RWPE2 (cell line): ENCODE data around the gene CLTCL1.

Experiments
- ATAC-seq: fragments of 200-7000 bp; cut with Tn5 transposase; 3 replicates; pipeline ENCODE4 v1.9.1; 2021; ENCODE audit warnings: low read depth
- DNase-seq: peaks from one replicate; pipeline ENCODE4 v3.0.0-alpha.2; 2020; ENCODE audit warnings: low spot score
- H3K27ac ChIP-seq: fragments of 450-650 bp; 2 replicates; pipeline ENCODE4 v1.5.1; 2017; ENCODE audit warnings: mild to moderate bottlenecking; ENCODE audit not compliant: poor library complexity, severe bottlenecking
- H3K27me3 ChIP-seq: fragments of 250-450 bp; sonication (Bioruptor Pico); 2 replicates; pipeline ENCODE4 v1.5.1; 2021; ENCODE audit warnings: mild to moderate bottlenecking, moderate library complexity; ENCODE audit not compliant: insufficient read depth, poor library complexity, severe bottlenecking
- H3K36me3 ChIP-seq: fragments of 250-450 bp; sonication (Bioruptor Pico); 2 replicates; pipeline ENCODE4 v1.5.1; 2020; ENCODE audit warnings: low read depth, mild to moderate bottlenecking, moderate library complexity
- H3K4me1 ChIP-seq: fragments of 250-450 bp; sonication (Bioruptor Pico); 2 replicates; pipeline ENCODE4 v1.5.1; 2021; ENCODE audit warnings: mild to moderate bottlenecking, moderate library complexity; ENCODE audit not compliant: insufficient read depth, poor library complexity, severe bottlenecking
- H3K4me3 ChIP-seq: fragments of 250-450 bp; sonication (Bioruptor Pico); 2 replicates; pipeline ENCODE4 v1.5.1; 2021; ENCODE audit warnings: mild to moderate bottlenecking, moderate library complexity; ENCODE audit not compliant: severe bottlenecking
- H3K9me3 ChIP-seq: fragments of 250-450 bp; sonication (Bioruptor Pico); 2 replicates; pipeline ENCODE4 v1.5.1; 2021; ENCODE audit warnings: mild to moderate bottlenecking, moderate library complexity; ENCODE audit not compliant: severe bottlenecking
- CTCF ChIP-seq: fragments of 450-650 bp; IDR thresholded peaks from one replicate; pipeline ENCODE4 v1.5.1; 2017; ENCODE audit warnings: mild to moderate bottlenecking, moderate library complexity; ENCODE audit not compliant: poor library complexity, severe bottlenecking

CLTCL1 gene

GRCh38 chr22:19253143-19253542 lies 38.4 kb downstream of the CLTCL1 start:
- DNase-seq (no peak), ATAC-seq (no peak)
- Histone ChIP-seq H3K4me3 (no peak overlapping the region), H3K27me3 (no peaks in the 10 kb centered on the region), H3K27ac (no peak overlapping the region), H3K4me1 (no peaks in the 10 kb centered on the region), H3K9me3 (no peaks in the 10 kb centered on the region), H3K36me3 (peaks cover 7% of the 10 kb centered on the region)
- no peak for TF ChIP-seq CTCF

- H3K4me1 ChIP-seq = no peaks in the 10 kb centered on the region
- H3K4me3 ChIP-seq = no peak overlapping the region
- no peaks in the 10 kb centered on the region for H3K27me3 ChIP-seq
- no peaks in the 10 kb centered on the region for H3K9me3 ChIP-seq
- no peak for DNase-seq
- peaks cover 8% of the 10 kb centered on the region for H3K36me3 ChIP-seq
- no peak for ATAC-seq
- no peak overlapping the region for H3K27ac ChIP-seq
- TF ChIP-seq CTCF = no peak
Observed at GRCh38 chr22:19244600-19245352, 46.7 kb downstream of the CLTCL1 start.

GRCh38 chr22:19242699-19243098 lies 48.8 kb downstream of the CLTCL1 start:
- no peaks in the 10 kb centered on the region for H3K9me3 ChIP-seq
- H3K27ac ChIP-seq = no peak overlapping the region
- H3K4me1 ChIP-seq = no peaks in the 10 kb centered on the region
- DNase-seq = no peak
- no peaks in the 10 kb centered on the region for H3K27me3 ChIP-seq
- no peak for ATAC-seq
- no peak for TF ChIP-seq CTCF
- peaks cover 12% of the 10 kb centered on the region for H3K36me3 ChIP-seq
- H3K4me3 ChIP-seq = no peak overlapping the region

- ATAC-seq (no peak), DNase-seq (no peak)
- Histone ChIP-seq H3K27me3 (no peaks in the 10 kb centered on the region), H3K36me3 (peaks cover 15% of the 10 kb centered on the region), H3K4me1 (no peaks in the 10 kb centered on the region), H3K9me3 (no peaks in the 10 kb centered on the region), H3K27ac (no peak overlapping the region), H3K4me3 (no peak overlapping the region)
- no peak for TF ChIP-seq CTCF
Observed at GRCh38 chr22:19241593-19241906, 50.0 kb downstream of the CLTCL1 start.

GRCh38 chr22:19240813-19241592 lies 50.5 kb downstream of the CLTCL1 start:
- DNase-seq (no peak), ATAC-seq (no peak)
- H3K9me3 ChIP-seq = no peaks in the 10 kb centered on the region
- no peak overlapping the region for H3K27ac ChIP-seq
- no peaks in the 10 kb centered on the region for H3K27me3 ChIP-seq
- TF ChIP-seq CTCF = no peak
- H3K4me1 ChIP-seq = no peaks in the 10 kb centered on the region
- no peak overlapping the region for H3K4me3 ChIP-seq
- H3K36me3 ChIP-seq = peaks cover 15% of the 10 kb centered on the region; the same call in 1 of the 2 replicates
